ENCODE measurements around the gene KLK4.

GRCh38 chr19:50957587-50957986 is 46.4 kb upstream of the KLK4 start:
- TF ChIP-seq SPI1 (IDR thresholded peaks at IDR 0.05; ENCODE audit: low read depth, low read length) (no peak), POLR2A (IDR thresholded peaks at IDR 0.05; ENCODE audit: low read depth, low read length) (no peak), POLR2AphosphoS5 (IDR thresholded peaks at IDR 0.05; ENCODE audit: low read depth, low read length) (no peak), PAX5 (IDR thresholded peaks at IDR 0.05; ENCODE audit: insufficient read depth, low read length, severe bottlenecking) (no peak), TAF1 (IDR thresholded peaks at IDR 0.05; ENCODE audit: low read depth, low read length) (no peak)
